ENCODE data around the gene NGLY1.

DNA sequence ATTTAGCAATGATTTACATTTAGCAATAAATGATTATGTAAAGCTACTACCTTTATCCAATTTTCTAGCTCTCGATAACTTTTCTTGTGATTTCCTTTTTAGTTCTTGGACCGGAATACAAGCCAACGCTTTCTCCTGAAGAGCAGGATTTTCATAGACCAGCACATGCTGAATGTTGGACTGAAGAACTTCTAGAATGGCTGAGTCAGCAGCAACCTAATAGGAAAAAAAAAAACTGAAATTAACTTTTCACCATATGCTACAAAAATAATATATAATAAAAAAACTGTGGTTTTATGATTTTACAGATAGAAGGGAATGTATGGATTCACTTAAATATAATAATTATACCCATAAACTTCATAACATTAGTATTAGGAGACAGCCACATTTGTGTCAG lies 32.2 kb downstream of the NGLY1 start:
- TF ChIP-seq EZH2 (IDR thresholded peaks at IDR 0.05; ENCODE audit: insufficient read depth, poor library complexity, severe bottlenecking) (no peak), EZH2phosphoT487 (IDR thresholded peaks at IDR 0.05; ENCODE audit: insufficient read depth, low read depth) (no peak)
